Suppressor macrophage treated with lipopolysaccharide for 1 hour (primary cell): Measurements from ENCODE around the gene CHRNA7.

Experiments
- DNase-seq, 3 donors: peaks; one replicate each; pipeline ENCODE4 v3.0.0-alpha.2; 2020 to 2022

The CHRNA7 gene

GRCh38 chr15:32091505-32092380 is 61.4 kb downstream of the CHRNA7 start:
- peak in 1 of 3 donors; percentile 1 for DNase-seq

GRCh38 chr15:32096213-32096612 is 65.9 kb downstream of the CHRNA7 start:
- DNase-seq, result no peak

DNA sequence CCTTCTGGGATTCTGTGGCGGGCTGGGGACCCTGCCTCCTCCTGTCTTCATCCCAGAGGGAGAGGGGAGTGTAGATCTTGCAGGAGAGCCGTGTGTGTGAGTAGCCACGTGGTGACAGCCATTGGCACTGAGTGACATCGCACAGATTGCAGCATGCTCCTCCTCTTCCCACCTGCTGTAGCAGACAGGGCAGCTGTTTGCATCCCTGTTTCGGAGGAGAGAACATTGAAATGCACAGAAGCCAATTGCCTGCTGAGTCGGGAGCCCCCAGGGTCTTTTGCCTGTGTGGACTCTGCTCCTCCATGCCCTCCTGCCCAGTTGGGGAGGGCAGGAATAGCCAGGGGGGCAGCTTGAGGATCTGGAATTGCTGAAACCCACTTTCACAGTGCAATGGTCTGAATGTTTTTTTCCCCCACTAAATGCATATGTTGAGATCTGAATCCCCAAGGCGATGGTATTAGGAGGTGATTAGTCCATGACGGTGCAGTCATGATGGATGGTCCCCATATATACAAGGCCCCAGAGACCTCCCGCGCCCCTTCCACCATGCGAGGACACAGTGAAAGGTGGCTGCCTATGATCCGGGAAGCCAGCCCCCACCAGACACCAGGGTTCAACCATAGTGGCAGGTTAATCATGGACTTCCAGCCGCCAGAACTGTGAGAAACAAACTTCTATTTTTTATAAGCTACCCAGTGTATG is 66.8 kb downstream of the CHRNA7 start:
- no peak for DNase-seq

- no peak for DNase-seq
These were observed 67.7 kb downstream of the CHRNA7 start for GRCh38 chr15:32098033-32098432.

GRCh38 chr15:32099097-32099785 is 68.9 kb downstream of the CHRNA7 start:
- no peak for DNase-seq

- no peak for DNase-seq
These were observed 69.8 kb downstream of the CHRNA7 start for GRCh38 chr15:32099956-32100684.

- DNase-seq, result peak in 2 of 3 donors; percentile 10 to 13
These were observed 74.0 kb downstream of the CHRNA7 start for GRCh38 chr15:32104061-32104995.

DNA sequence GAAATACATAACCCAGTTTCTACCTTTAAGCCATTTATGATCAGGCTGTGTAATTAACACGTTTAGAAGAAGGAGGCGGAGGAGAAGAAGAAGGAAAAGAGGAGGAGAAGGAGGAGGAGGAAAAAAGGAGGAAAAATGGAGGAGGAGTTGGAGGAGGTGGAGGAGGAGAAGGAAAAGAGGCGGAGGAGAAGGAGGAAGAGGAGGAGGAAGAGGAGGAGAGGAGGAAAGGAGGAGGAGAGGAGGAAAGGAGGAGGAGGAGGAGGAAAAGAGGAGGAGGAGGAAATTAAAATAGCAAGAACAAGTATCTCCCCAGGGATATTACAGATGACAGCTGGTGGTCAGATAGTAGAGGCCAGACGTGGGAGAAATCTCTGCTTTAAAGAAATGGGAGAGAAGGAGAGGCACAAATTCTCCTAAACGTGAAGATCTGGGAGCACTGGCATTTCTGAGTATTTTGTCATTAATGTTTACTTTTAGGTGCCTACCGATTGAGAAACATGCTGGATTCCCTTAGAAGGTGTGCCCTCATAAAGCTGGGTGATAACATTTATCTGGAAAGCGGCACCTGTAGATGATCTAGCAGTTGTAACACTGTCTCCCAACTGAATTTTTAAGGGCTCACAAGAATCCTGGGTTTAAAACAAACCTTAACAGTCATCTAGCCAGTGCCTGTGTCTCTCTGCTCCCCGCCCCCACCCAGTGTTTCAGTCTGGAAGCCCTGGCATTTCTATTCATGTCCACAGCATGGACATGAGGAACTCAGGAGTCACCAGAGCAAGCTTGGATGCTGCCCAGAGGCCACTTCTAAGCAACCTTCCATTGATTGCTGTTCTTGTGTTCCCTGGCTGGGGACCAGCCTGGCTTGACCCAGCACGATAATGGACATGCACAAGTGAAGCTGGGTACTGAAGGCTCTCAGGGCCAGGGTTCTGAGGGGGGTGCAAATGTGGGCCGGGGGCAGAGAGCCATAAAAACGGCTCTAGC is 75.2 kb downstream of the CHRNA7 start:
- DNase-seq, result no peak

GRCh38 chr15:32106401-32107381 is 76.4 kb downstream of the CHRNA7 start:
- peak in 1 of 3 donors; percentile 7 for DNase-seq

- DNase-seq, result peak in 2 of 3 donors; percentile 6
These were observed 77.3 kb downstream of the CHRNA7 start for GRCh38 chr15:32107477-32108080.

DNA sequence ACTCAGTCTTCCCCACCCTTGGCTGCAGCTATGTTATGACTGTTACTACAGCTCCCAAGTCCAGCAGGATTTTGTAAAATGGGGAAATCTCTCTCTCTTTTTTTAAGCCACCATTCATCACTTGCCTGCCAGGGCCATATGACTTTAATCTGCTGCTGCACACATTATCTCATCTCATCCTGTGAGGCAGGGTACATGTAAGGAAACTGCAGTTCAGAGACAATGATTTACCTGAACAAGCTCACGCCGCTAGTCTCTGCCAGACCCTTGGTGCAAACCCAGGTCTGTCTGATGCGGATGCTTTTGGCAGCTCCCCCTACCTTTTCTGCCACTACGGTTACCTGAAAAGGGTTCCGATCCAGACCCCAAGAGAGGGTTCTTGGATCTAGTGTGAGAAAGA is 78.3 kb downstream of the CHRNA7 start:
- DNase-seq, result no peak

GRCh38 chr15:32112101-32112500 is 81.8 kb downstream of the CHRNA7 start:
- no peak for DNase-seq

GRCh38 chr15:32113224-32113623 is 82.9 kb downstream of the CHRNA7 start:
- no peak for DNase-seq

DNA sequence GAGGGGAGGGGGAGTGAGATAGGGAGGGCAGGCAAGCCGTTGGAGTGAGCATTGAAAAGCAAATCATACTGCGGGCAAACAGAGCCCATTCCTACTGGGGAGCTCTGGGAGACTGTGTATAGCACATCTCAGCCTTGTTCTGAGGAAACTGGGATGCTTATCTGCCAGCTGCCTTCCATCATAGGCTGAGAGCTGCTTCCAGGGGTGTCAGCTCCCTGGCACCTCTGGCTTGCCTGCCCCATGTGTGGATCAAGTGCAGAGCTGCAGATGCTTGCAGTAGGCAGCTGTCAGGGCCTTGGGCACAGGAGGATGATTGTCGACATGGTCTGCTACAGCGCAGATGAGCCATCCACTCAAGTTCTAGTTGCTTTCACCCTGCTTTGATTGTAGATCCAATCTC is 86.8 kb downstream of the CHRNA7 start:
- DNase-seq, result no peak

GRCh38 chr15:32119286-32119685 is 89.0 kb downstream of the CHRNA7 start:
- no peak for DNase-seq

GRCh38 chr15:32119694-32120330 is 89.5 kb downstream of the CHRNA7 start:
- no peak for DNase-seq

- no peak for DNase-seq
These were observed 90.5 kb downstream of the CHRNA7 start for GRCh38 chr15:32120577-32121383.
